Amniotic stem cell (primary cell): ENCODE measurements around the gene CBFA2T3.
A peak's percentile ranks its signal among the peaks of the same experiment; 100 is the strongest.

Experiments used
- DNase-seq: peaks from one replicate; lab custom pipeline; 2025; lab: John Stamatoyannopoulos, UW

The CBFA2T3 gene

GRCh38 chr16:88939245-88939971 is 37.6 kb downstream of the CBFA2T3 start:
- no peak for DNase-seq

- no peak for DNase-seq
These were observed 38.2 kb downstream of the CBFA2T3 start for GRCh38 chr16:88938777-88939244.

GRCh38 chr16:88938119-88938776 is 38.8 kb downstream of the CBFA2T3 start:
- DNase-seq, result no peak

- DNase-seq, result no peak
These were observed 39.8 kb downstream of the CBFA2T3 start for GRCh38 chr16:88937206-88937621.

- no peak for DNase-seq
These were observed 40.3 kb downstream of the CBFA2T3 start for GRCh38 chr16:88936556-88937205.

GRCh38 chr16:88936008-88936555 is 40.9 kb downstream of the CBFA2T3 start:
- no peak for DNase-seq

GRCh38 chr16:88934066-88934667 is 42.8 kb downstream of the CBFA2T3 start:
- no peak for DNase-seq

- DNase-seq, result no peak
These were observed 44.1 kb downstream of the CBFA2T3 start for GRCh38 chr16:88932929-88933328.

- no peak for DNase-seq
These were observed 45.1 kb downstream of the CBFA2T3 start for GRCh38 chr16:88931936-88932335.

- no peak for DNase-seq
These were observed 45.6 kb downstream of the CBFA2T3 start for GRCh38 chr16:88931373-88931900.

- no peak for DNase-seq
These were observed 46.3 kb downstream of the CBFA2T3 start for GRCh38 chr16:88930716-88931115.

- no peak for DNase-seq
These were observed 47.9 kb downstream of the CBFA2T3 start for GRCh38 chr16:88929091-88929445.

GRCh38 chr16:88928405-88929090 is 48.5 kb downstream of the CBFA2T3 start:
- no peak for DNase-seq

GRCh38 chr16:88927661-88928060 is 49.3 kb downstream of the CBFA2T3 start:
- no peak for DNase-seq

- DNase-seq, result no peak
These were observed 50.0 kb downstream of the CBFA2T3 start for GRCh38 chr16:88927010-88927409.

- DNase-seq, result no peak
These were observed 50.5 kb downstream of the CBFA2T3 start for GRCh38 chr16:88926374-88926990.

GRCh38 chr16:88925540-88925887 is 51.5 kb downstream of the CBFA2T3 start:
- DNase-seq, result no peak

GRCh38 chr16:88924834-88925539 is 52.0 kb downstream of the CBFA2T3 start:
- DNase-seq, result peak; percentile 86

GRCh38 chr16:88923926-88924833 is 52.8 kb downstream of the CBFA2T3 start:
- DNase-seq, result no peak
